HCT116 (cell line): ENCODE results near the gene AHRR.

Experiments used
- EGR1 ChIP-seq: IDR thresholded peaks from 2 replicates; pipeline ENCODE4 v1.6.1; 2012; ENCODE audit warnings: low read depth
- EZH2 ChIP-seq: fragments of 200-600 bp; sonication (generic); IDR thresholded peaks from 2 replicates; pipeline ENCODE4 v1.6.1; 2017; ENCODE audit warnings: antibody characterized with exemption, mixed run types
- EZH2phosphoT487 ChIP-seq: fragments of 200-600 bp; IDR thresholded peaks from 2 replicates; pipeline ENCODE4 v1.6.1; 2018; ENCODE audit warnings: antibody characterized with exemption, borderline replicate concordance
- POLR2A ChIP-seq: IDR thresholded peaks from 2 replicates; pipeline ENCODE4 v1.7.0; 2011; ENCODE audit warnings: borderline replicate concordance; ENCODE audit not compliant: insufficient read depth, insufficient read length; ENCODE audit errors: extremely low read depth
- POLR2AphosphoS5 ChIP-seq: IDR thresholded peaks from 2 replicates; pipeline ENCODE4 v1.6.1; 2011; ENCODE audit warnings: mild to moderate bottlenecking, low read depth, low read length, moderate library complexity
- SP1 ChIP-seq: IDR thresholded peaks from 2 replicates; pipeline ENCODE4 v1.6.1; 2012; ENCODE audit warnings: low read depth
- SRF ChIP-seq: IDR thresholded peaks from 2 replicates; pipeline ENCODE4 v1.6.1; 2012; ENCODE audit warnings: low read depth
- TF ChIP-seq, protein P1 (sequence below), 3 experiments: fragments of 200-600 bp in 1 of 3; sonication (generic) in 1 of 3; IDR thresholded peaks in 2 of 3; conservative IDR thresholded peaks in 1 of 3; 2 replicates each; pipeline ENCODE4 v1.5.1; 2012 to 2017; ENCODE audit warnings: low read depth in 2 of 3, low read length in 2 of 3, antibody characterized with exemption in 1 of 3, borderline replicate concordance in 1 of 3, control low read depth in 1 of 3, mild to moderate bottlenecking in 1 of 3, mixed read lengths in 1 of 3, mixed run types in 1 of 3, moderate library complexity in 1 of 3; ENCODE audit not compliant: insufficient read depth in 1 of 3
- TF ChIP-seq, protein P2 (sequence below): IDR thresholded peaks from 2 replicates; pipeline ENCODE4 v1.6.1; 2012; ENCODE audit warnings: low read depth
- TF ChIP-seq, protein P3 (sequence below): IDR thresholded peaks from 2 replicates; pipeline ENCODE4 v1.6.1; 2012

DNA sequence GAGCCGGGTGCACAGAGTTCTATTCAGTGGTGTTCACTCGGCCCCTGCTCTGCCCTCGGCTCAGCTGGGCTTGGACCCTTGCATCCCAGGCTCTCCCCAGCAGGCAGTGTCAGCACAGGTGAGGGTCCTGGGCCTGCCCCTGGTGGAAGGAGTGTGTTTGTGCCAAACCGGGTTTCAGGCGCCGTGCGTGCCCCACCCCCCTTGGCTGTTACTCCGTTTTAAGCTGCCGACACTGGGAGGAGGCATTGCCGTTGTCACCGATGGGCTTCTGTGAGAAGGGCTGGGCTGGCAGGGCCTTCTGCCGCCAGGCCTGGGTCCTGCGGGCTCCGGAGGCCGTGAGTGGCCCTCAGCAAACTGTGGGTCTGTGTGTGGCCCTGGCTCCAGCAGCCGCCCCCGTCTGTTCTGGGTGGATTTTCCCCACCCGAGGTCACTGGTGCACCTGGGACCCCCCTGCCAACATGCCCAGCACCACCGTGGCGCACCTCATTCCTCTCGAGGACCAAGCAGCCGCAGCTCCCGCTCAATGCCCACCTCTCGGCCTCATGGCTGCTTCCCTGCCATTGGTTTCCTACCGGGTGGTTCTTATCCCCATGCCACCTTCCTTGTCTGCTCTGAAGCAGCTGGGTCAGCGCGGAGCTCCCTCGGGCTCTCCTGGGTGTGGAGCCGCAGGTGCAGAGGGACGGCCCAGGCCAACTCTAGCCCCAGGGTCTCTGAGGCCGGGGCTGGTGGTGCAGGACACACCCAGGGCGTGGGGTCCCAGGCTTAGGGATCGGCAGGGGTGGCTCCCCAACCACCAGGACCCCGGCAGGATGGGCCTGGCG is 77.2 kb downstream of the AHRR start:
- TF ChIP-seq, protein P1, sequence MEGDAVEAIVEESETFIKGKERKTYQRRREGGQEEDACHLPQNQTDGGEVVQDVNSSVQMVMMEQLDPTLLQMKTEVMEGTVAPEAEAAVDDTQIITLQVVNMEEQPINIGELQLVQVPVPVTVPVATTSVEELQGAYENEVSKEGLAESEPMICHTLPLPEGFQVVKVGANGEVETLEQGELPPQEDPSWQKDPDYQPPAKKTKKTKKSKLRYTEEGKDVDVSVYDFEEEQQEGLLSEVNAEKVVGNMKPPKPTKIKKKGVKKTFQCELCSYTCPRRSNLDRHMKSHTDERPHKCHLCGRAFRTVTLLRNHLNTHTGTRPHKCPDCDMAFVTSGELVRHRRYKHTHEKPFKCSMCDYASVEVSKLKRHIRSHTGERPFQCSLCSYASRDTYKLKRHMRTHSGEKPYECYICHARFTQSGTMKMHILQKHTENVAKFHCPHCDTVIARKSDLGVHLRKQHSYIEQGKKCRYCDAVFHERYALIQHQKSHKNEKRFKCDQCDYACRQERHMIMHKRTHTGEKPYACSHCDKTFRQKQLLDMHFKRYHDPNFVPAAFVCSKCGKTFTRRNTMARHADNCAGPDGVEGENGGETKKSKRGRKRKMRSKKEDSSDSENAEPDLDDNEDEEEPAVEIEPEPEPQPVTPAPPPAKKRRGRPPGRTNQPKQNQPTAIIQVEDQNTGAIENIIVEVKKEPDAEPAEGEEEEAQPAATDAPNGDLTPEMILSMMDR (IDR thresholded peaks at IDR 0.05 in 2 of 3, conservative IDR thresholded peaks at IDR 0.05 in 1 of 3; ENCODE audit: borderline replicate concordance in 1 of 3, insufficient read depth in 1 of 3, low read depth in 2 of 3, low read length in 2 of 3), result no peak
- TF ChIP-seq, protein P2, sequence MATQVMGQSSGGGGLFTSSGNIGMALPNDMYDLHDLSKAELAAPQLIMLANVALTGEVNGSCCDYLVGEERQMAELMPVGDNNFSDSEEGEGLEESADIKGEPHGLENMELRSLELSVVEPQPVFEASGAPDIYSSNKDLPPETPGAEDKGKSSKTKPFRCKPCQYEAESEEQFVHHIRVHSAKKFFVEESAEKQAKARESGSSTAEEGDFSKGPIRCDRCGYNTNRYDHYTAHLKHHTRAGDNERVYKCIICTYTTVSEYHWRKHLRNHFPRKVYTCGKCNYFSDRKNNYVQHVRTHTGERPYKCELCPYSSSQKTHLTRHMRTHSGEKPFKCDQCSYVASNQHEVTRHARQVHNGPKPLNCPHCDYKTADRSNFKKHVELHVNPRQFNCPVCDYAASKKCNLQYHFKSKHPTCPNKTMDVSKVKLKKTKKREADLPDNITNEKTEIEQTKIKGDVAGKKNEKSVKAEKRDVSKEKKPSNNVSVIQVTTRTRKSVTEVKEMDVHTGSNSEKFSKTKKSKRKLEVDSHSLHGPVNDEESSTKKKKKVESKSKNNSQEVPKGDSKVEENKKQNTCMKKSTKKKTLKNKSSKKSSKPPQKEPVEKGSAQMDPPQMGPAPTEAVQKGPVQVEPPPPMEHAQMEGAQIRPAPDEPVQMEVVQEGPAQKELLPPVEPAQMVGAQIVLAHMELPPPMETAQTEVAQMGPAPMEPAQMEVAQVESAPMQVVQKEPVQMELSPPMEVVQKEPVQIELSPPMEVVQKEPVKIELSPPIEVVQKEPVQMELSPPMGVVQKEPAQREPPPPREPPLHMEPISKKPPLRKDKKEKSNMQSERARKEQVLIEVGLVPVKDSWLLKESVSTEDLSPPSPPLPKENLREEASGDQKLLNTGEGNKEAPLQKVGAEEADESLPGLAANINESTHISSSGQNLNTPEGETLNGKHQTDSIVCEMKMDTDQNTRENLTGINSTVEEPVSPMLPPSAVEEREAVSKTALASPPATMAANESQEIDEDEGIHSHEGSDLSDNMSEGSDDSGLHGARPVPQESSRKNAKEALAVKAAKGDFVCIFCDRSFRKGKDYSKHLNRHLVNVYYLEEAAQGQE, result no peak
- TF ChIP-seq EZH2, result no peak
- TF ChIP-seq SP1, result no peak
- TF ChIP-seq EZH2phosphoT487, result no peak
- TF ChIP-seq, protein P3, sequence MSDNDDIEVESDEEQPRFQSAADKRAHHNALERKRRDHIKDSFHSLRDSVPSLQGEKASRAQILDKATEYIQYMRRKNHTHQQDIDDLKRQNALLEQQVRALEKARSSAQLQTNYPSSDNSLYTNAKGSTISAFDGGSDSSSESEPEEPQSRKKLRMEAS, result no peak
- no peak for TF ChIP-seq POLR2AphosphoS5
- TF ChIP-seq POLR2A, result no peak
- no peak for TF ChIP-seq SRF
- no peak for TF ChIP-seq EGR1
